Stimulated activated CD4-positive, alpha-beta T cell treated with anti-CD3 and anti-CD28 coated beads, Interleukin-2, amount 100 ng/mL, for 24 hours (primary cell): ENCODE measurements around the gene KHDC4.
A peak's percentile ranks its signal among the peaks of the same experiment; 100 is the strongest.

Source experiments
- DNase-seq, 2 donors: peaks; one replicate each; pipeline ENCODE4 v3.0.0-alpha.2; 2020

KHDC4 gene

GRCh38 chr1:155934097-155934935 lies at the start of gene KHDC4:
TSS of gene KHDC4 (minus strand) at chr1:155934413. CDS start at chr1:155934373, 40 bp downstream.
- DNase-seq = peak; percentile 91 to 93

- DNase-seq = no peak
These were observed 49.2 kb upstream of the KHDC4 start for GRCh38 chr1:155983191-155984024.

- no peak for DNase-seq
These were observed 47.9 kb upstream of the KHDC4 start for GRCh38 chr1:155982106-155982505.

GRCh38 chr1:155981266-155982088 lies 47.3 kb upstream of the KHDC4 start:
- no peak for DNase-seq

GRCh38 chr1:155979597-155980343 lies 45.6 kb upstream of the KHDC4 start:
- DNase-seq = no peak

- peak in 1 of 2 donors; percentile 37 for DNase-seq
These were observed 44.8 kb upstream of the KHDC4 start for GRCh38 chr1:155978973-155979429.

GRCh38 chr1:155978325-155978972 lies 44.2 kb upstream of the KHDC4 start, which contains the start of gene ARHGEF2:
TSS of gene ARHGEF2 (minus strand) at chr1:155978547. CDS start at chr1:155978427, 120 bp downstream.
- DNase-seq = peak; percentile 81 to 88

GRCh38 chr1:155977690-155978324 lies 43.6 kb upstream of the KHDC4 start:
- DNase-seq = peak; percentile 73 to 77

- DNase-seq = peak; percentile 39 to 44
These were observed 42.9 kb upstream of the KHDC4 start for GRCh38 chr1:155976913-155977689.

- peak; percentile 64 to 69 for DNase-seq
These were observed 42.1 kb upstream of the KHDC4 start for GRCh38 chr1:155976062-155976912.

- DNase-seq = no peak
These were observed 41.3 kb upstream of the KHDC4 start for GRCh38 chr1:155975375-155976061.

GRCh38 chr1:155974208-155975115 lies 40.2 kb upstream of the KHDC4 start:
- DNase-seq = no peak

- DNase-seq = no peak
These were observed 39.5 kb upstream of the KHDC4 start for GRCh38 chr1:155973723-155974122.

- no peak for DNase-seq
These were observed 37.9 kb upstream of the KHDC4 start for GRCh38 chr1:155971910-155972809.

- peak in 1 of 2 donors; percentile 51 for DNase-seq
These were observed 36.4 kb upstream of the KHDC4 start for GRCh38 chr1:155970531-155971167.

- no peak for DNase-seq
These were observed 35.2 kb upstream of the KHDC4 start for GRCh38 chr1:155969377-155969791.
